IMR-90 (cell line): Measurements from ENCODE around the gene XKRX. TPM values are rescaled to one million over a fixed set of nuclear protein-coding genes. Genes with fewer than 3 reads are reported as not detected.

Experiments used
- ATAC-seq: fragments of 200-7000 bp; cut with Tn5 transposase; 2 replicates; pipeline ENCODE4 v1.9.1; 2020; ENCODE audit warnings: low read depth, mild to moderate bottlenecking, moderate library complexity
- BruUV-seq: library from RNA; stranded (reverse); fragments of 400-500 nt; replicated peaks from 2 replicates; lab custom pipeline; 2021; lab: Mats Ljungman, UMichigan
- CTCF ChIA-PET: fragments of 300-600 bp; formaldehyde crosslinking; extraction: SDS; loops from one replicate; lab custom pipeline; 2021; ENCODE audit warnings: antibody characterized with exemption; lab: Yijun Ruan, JAX
- POLR2A ChIA-PET: fragments of 300-600 bp; sonication (Branson Sonifier 250); formaldehyde crosslinking; loops from one replicate; lab custom pipeline; 2022; ENCODE audit warnings: antibody characterized with exemption; ENCODE audit not compliant: unreplicated experiment; lab: Charles Lee
- DNase-seq: peaks from one replicate; pipeline ENCODE4 v3.0.0; 2013
- H2AFZ ChIP-seq: replicated peaks from 2 replicates; pipeline ENCODE3; 2013; ENCODE audit warnings: low read length, mild to moderate bottlenecking; ENCODE audit not compliant: poor library complexity
- H2AK5ac ChIP-seq: 2 replicates; pipeline ENCODE4 v1.6.1; 2013; ENCODE audit warnings: low read depth, low read length, inconsistent platforms
- H2AK9ac ChIP-seq: replicated peaks from 2 replicates; pipeline ENCODE3; 2013; ENCODE audit warnings: mild to moderate bottlenecking, low read depth, low read length, moderate library complexity; ENCODE audit not compliant: poor library complexity
- H2BK120ac ChIP-seq: 2 replicates; pipeline ENCODE4 v1.6.1; 2013; ENCODE audit warnings: low read depth, low read length, inconsistent platforms
- H2BK15ac ChIP-seq: 3 replicates; pipeline ENCODE4 v1.6.1; 2013; ENCODE audit warnings: low read depth, low read length, inconsistent platforms
- H2BK20ac ChIP-seq: 2 replicates; pipeline ENCODE4 v1.6.1; 2013; ENCODE audit warnings: low read depth, mild to moderate bottlenecking, inconsistent platforms, low read length, moderate library complexity
- H2BK5ac ChIP-seq: 2 replicates; pipeline ENCODE4 v1.6.1; 2013; ENCODE audit warnings: mild to moderate bottlenecking, low read depth, low read length, inconsistent platforms; ENCODE audit not compliant: poor library complexity, severe bottlenecking
- H3K14ac ChIP-seq: replicated peaks from 2 replicates; pipeline ENCODE4 v1.6.1; 2013; ENCODE audit warnings: low read depth, low read length, inconsistent platforms
- H3K18ac ChIP-seq: 2 replicates; pipeline ENCODE4 v1.6.1; 2013; ENCODE audit warnings: low read depth, low read length, control low read depth
- H3K23ac ChIP-seq: 2 replicates; pipeline ENCODE4 v1.6.1; 2013; ENCODE audit warnings: low read depth, low read length, inconsistent platforms
- H3K27ac ChIP-seq: 2 replicates; pipeline ENCODE4 v1.5.1; 2013; ENCODE audit warnings: mild to moderate bottlenecking, control low read depth, low read length; ENCODE audit not compliant: insufficient read depth
- H3K27me3 ChIP-seq: 2 replicates; pipeline ENCODE4 v1.6.1; 2013; ENCODE audit warnings: low read length; ENCODE audit not compliant: control insufficient read depth, insufficient read depth
- H3K36me3 ChIP-seq: 2 replicates; pipeline ENCODE4 v1.6.1; 2013; ENCODE audit warnings: low read length, mixed read lengths; ENCODE audit not compliant: control insufficient read depth, insufficient read depth
- H3K4ac ChIP-seq: 2 replicates; pipeline ENCODE4 v1.6.1; 2013; ENCODE audit warnings: low read depth, low read length, inconsistent platforms
- H3K4me1 ChIP-seq: 2 replicates; pipeline ENCODE4 v1.6.1; 2013; ENCODE audit warnings: low read length, mixed read lengths; ENCODE audit not compliant: control insufficient read depth, insufficient read depth
- H3K4me2 ChIP-seq: 2 replicates; pipeline ENCODE4 v1.6.1; 2013; ENCODE audit warnings: low read depth, mild to moderate bottlenecking, control low read depth, low read length, moderate library complexity
- H3K4me3 ChIP-seq: 2 replicates; pipeline ENCODE4 v1.5.1; 2013; ENCODE audit warnings: low read depth, mild to moderate bottlenecking, control low read depth, low read length, moderate library complexity; ENCODE audit not compliant: insufficient read depth
- H3K56ac ChIP-seq: 2 replicates; pipeline ENCODE4 v1.6.1; 2013; ENCODE audit warnings: low read length, inconsistent platforms; ENCODE audit not compliant: insufficient read depth; ENCODE audit errors: extremely low read depth
- H3K79me1 ChIP-seq, 2 experiments: 2 replicates each; pipeline ENCODE4 v1.6.1; 2013; ENCODE audit warnings: low read length in 2 of 2, inconsistent platforms in 1 of 2, low read depth in 1 of 2
- H3K9ac ChIP-seq: 2 replicates; pipeline ENCODE4 v1.6.1; 2013; ENCODE audit warnings: low read depth, low read length, control low read depth
- H3K9me1 ChIP-seq: 2 replicates; pipeline ENCODE4 v1.6.1; 2013; ENCODE audit warnings: low read length, inconsistent platforms; ENCODE audit not compliant: insufficient read depth
- H3K9me3 ChIP-seq: 2 replicates; pipeline ENCODE4 v1.6.1; 2013; ENCODE audit warnings: low read length; ENCODE audit not compliant: control insufficient read depth, insufficient read depth
- H4K20me1 ChIP-seq: 2 replicates; pipeline ENCODE4 v1.6.1; 2013; ENCODE audit warnings: low read length, inconsistent platforms; ENCODE audit not compliant: insufficient read depth
- H4K5ac ChIP-seq: 2 replicates; pipeline ENCODE4 v1.6.1; 2013; ENCODE audit warnings: mild to moderate bottlenecking, low read depth, low read length, control low read depth
- H4K8ac ChIP-seq, 2 experiments: 2 replicates each; pipeline ENCODE4 v1.6.1; 2013; ENCODE audit warnings: low read depth in 2 of 2, low read length in 2 of 2, control low read depth in 1 of 2, inconsistent platforms in 1 of 2
- H4K91ac ChIP-seq: 2 replicates; pipeline ENCODE4 v1.6.1; 2013; ENCODE audit warnings: low read depth, low read length, inconsistent platforms; ENCODE audit not compliant: insufficient read depth
- BHLHE40 ChIP-seq: fragments of 150-350 bp; IDR thresholded peaks from 2 replicates; pipeline ENCODE4 v1.6.1; 2016; ENCODE audit warnings: mild to moderate bottlenecking, low read depth, low read length
- FOS ChIP-seq: fragments of 150-350 bp; IDR thresholded peaks from 2 replicates; pipeline ENCODE4 v1.6.1; 2016; ENCODE audit warnings: low read depth, low read length
- MXI1 ChIP-seq: IDR thresholded peaks from 2 replicates; pipeline ENCODE4 v1.6.1; 2012; ENCODE audit warnings: low read depth, mild to moderate bottlenecking, low read length, moderate library complexity, borderline replicate concordance
- POLR2A ChIP-seq: IDR thresholded peaks from 2 replicates; pipeline ENCODE4 v1.6.1; 2012; ENCODE audit warnings: mild to moderate bottlenecking, low read depth, low read length
- RAD21 ChIP-seq: IDR thresholded peaks from 2 replicates; pipeline ENCODE4 v1.6.1; 2012; ENCODE audit warnings: low read length, improper control_type of control experiment
- RFX5 ChIP-seq: IDR thresholded peaks from 2 replicates; pipeline ENCODE4 v1.8.0; 2012; ENCODE audit warnings: low read depth, mild to moderate bottlenecking, low read length, moderate library complexity
- WGBS, 2 experiments: methylation state at CpG; one replicate each; pipeline versions ENCODE4 v1.1.5 to v1.1.7; 2013; ENCODE audit warnings: missing lambda C conversion rate in 2 of 2; ENCODE audit not compliant: insufficient read length in 1 of 2; ENCODE audit errors: extremely low coverage in 2 of 2; 5-methylcytosine and 5-hydroxymethylcytosine counted together
- dilution Hi-C: fragments of 300-500 bp; cut with HindIII; formaldehyde crosslinking; loops from one replicate; pipeline ENCODE4 v1.14.3; 2018; ENCODE audit warnings: low sequenced_read_pairs; ENCODE audit not compliant: unreplicated experiment
- in situ Hi-C: fragments of 300-500 bp; cut with MboI; formaldehyde crosslinking; loops from 3 replicates; pipeline ENCODE4 v1.14.3; 2019; ENCODE audit warnings: low sequenced_read_pairs, inconsistent platforms, mixed read lengths
- intact Hi-C: fragments of 100-400 bp; cut with micrococcal nuclease; formaldehyde crosslinking; loops from 2 replicates; pipeline ENCODE4 v1.10.0; 2022
- polyA plus RNA-seq, 3 experiments: library from polyadenylated mRNA; depleted of rRNA; stranded (reverse); fragments of >200 nt; gene quantifications; 2 replicates each; pipeline ENCODE4 v1.2.3, GENCODE V29; 2012; ENCODE audit warnings: low replicate concordance in 1 of 3
- total RNA-seq: library from RNA; depleted of rRNA; stranded (reverse); fragments of >200 nt; gene quantifications from 2 replicates; pipeline ENCODE4 v1.2.3, GENCODE V29; 2012
- TF ChIP-seq, protein P1 (sequence below): conservative IDR thresholded peaks from 2 replicates; pipeline ENCODE4 v1.5.1; 2012; ENCODE audit warnings: mild to moderate bottlenecking, low read depth, low read length, improper control_type of control experiment

XKRX gene
- total and polyA plus RNA-seq, 2 of the 4 experiments (the other 2 are of a cell fraction): 0.39 to 0.90 TPM

- Histone ChIP-seq H3K4ac (no peak overlapping the region), H3K23ac (no peak overlapping the region), H2AFZ (no peak overlapping the region), H3K9ac (no peak overlapping the region), H4K20me1 (no peaks in the 10 kb centered on the region), H4K91ac (no peak overlapping the region), H3K4me2 (no peak overlapping the region), H3K56ac (no peak overlapping the region), H3K9me3 (no peaks in the 10 kb centered on the region), H3K27ac (no peak overlapping the region), H3K9me1 (no peaks in the 10 kb centered on the region), H2BK15ac (no peak overlapping the region), H3K4me1 (no peaks in the 10 kb centered on the region), H2AK5ac (no peak overlapping the region), H3K79me1 (no peaks in the 10 kb centered on the region), H3K4me3 (no peak overlapping the region), H2BK120ac (no peak overlapping the region), H4K8ac (no peak overlapping the region), H3K27me3 (peaks cover 2% of the 10 kb centered on the region; the same call in 1 of the 2 replicates), H2BK5ac (no peak overlapping the region), H2BK20ac (no peak overlapping the region), H2AK9ac (no peak overlapping the region), H4K5ac (no peak overlapping the region), H3K14ac (no peak overlapping the region), H3K18ac (no peak overlapping the region), H3K36me3 (no peaks in the 10 kb centered on the region)
- ChIA-PET POLR2A (no interaction called here), CTCF (no interaction called here)
- WGBS, 2 experiments: no CpG with 5 or more reads among the region's 1 CpG
- no TSS peak for BruUV-seq
- TF ChIP-seq BHLHE40 (no peak), POLR2A (no peak), RFX5 (no peak), MXI1 (no peak), RAD21 (no peak), FOS (no peak)
- TF ChIP-seq, protein P1, sequence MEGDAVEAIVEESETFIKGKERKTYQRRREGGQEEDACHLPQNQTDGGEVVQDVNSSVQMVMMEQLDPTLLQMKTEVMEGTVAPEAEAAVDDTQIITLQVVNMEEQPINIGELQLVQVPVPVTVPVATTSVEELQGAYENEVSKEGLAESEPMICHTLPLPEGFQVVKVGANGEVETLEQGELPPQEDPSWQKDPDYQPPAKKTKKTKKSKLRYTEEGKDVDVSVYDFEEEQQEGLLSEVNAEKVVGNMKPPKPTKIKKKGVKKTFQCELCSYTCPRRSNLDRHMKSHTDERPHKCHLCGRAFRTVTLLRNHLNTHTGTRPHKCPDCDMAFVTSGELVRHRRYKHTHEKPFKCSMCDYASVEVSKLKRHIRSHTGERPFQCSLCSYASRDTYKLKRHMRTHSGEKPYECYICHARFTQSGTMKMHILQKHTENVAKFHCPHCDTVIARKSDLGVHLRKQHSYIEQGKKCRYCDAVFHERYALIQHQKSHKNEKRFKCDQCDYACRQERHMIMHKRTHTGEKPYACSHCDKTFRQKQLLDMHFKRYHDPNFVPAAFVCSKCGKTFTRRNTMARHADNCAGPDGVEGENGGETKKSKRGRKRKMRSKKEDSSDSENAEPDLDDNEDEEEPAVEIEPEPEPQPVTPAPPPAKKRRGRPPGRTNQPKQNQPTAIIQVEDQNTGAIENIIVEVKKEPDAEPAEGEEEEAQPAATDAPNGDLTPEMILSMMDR: no peak
- intact Hi-C loops (no loop called here), in situ Hi-C loops (no loop called here), dilution Hi-C loops (no loop called here)
- DNase-seq (no peak), ATAC-seq (no peak)
Measured at GRCh38 chrX:100948557-100948956, 19.8 kb upstream of the XKRX start.
